Naive B cell (primary cell): ENCODE measurements around the gene TBC1D14. TPM values are rescaled to one million over a fixed set of nuclear protein-coding genes. Genes with fewer than 3 reads are reported as not detected.
A peak's percentile ranks its signal among the peaks of the same experiment; 100 is the strongest.
"Not testable (repeated sequence)": the region's sequence is repeated elsewhere in the genome, so short reads cannot be mapped to it uniquely, and the experiment has no call there.

Experiments used
- ATAC-seq, 2 donors: fragments of 150-1000 bp; cut with Tn5 transposase; 2 replicates each; pipeline ENCODE4 v1.10.0; 2021; ENCODE audit warnings: low read depth in 2 of 2, mild to moderate bottlenecking in 2 of 2, moderate library complexity in 2 of 2
- DNase-seq: peaks from one replicate; pipeline ENCODE4 v3.0.0; 2022
- H3K27ac Mint-ChIP-seq, 6 donors: one replicate each; pipeline ENCODE4 v1.8.0; 2020 to 2022; ENCODE audit warnings: mild to moderate bottlenecking in 6 of 6, mixed read lengths in 6 of 6, moderate library complexity in 5 of 6, inconsistent platforms in 2 of 6
- H3K27me3 Mint-ChIP-seq, 3 donors: one replicate each; pipeline ENCODE4 v1.8.0; 2021 to 2022; ENCODE audit warnings: mixed read lengths in 3 of 3, mild to moderate bottlenecking in 1 of 3
- H3K36me3 Mint-ChIP-seq, 2 donors: one replicate each; pipeline ENCODE4 v1.8.0; 2020 to 2022; ENCODE audit warnings: mixed read lengths in 2 of 2, inconsistent platforms in 1 of 2, mild to moderate bottlenecking in 1 of 2
- H3K4me1 Mint-ChIP-seq, 3 donors: one replicate each; pipeline ENCODE4 v1.8.0; 2020 to 2022; ENCODE audit warnings: mixed read lengths in 3 of 3, inconsistent platforms in 1 of 3, mild to moderate bottlenecking in 1 of 3, moderate library complexity in 1 of 3
- H3K4me3 Mint-ChIP-seq, 8 donors: one replicate each; pipeline ENCODE4 v1.8.0; 2020 to 2022; ENCODE audit warnings: mild to moderate bottlenecking in 8 of 8, mixed read lengths in 8 of 8, moderate library complexity in 8 of 8, inconsistent platforms in 2 of 8
- H3K9me3 Mint-ChIP-seq, 7 donors: one replicate each; pipeline ENCODE4 v1.8.0; 2020 to 2022; ENCODE audit warnings: mixed read lengths in 7 of 7, mild to moderate bottlenecking in 5 of 7, inconsistent platforms in 2 of 7, moderate library complexity in 1 of 7
- polyA plus RNA-seq, 6 donors: library from polyadenylated mRNA; unstranded; fragments of 300-500 nt; fragmentation: Illumina TruSeq; gene quantifications; one replicate each; pipeline ENCODE4 v1.2.3, GENCODE V29; 2021; ENCODE audit warnings: low read depth in 6 of 6

The TBC1D14 gene
- polyA plus RNA-seq, 6 donors from 2014 or later = 27.3 to 42.4 (median 33.8) TPM

DNA sequence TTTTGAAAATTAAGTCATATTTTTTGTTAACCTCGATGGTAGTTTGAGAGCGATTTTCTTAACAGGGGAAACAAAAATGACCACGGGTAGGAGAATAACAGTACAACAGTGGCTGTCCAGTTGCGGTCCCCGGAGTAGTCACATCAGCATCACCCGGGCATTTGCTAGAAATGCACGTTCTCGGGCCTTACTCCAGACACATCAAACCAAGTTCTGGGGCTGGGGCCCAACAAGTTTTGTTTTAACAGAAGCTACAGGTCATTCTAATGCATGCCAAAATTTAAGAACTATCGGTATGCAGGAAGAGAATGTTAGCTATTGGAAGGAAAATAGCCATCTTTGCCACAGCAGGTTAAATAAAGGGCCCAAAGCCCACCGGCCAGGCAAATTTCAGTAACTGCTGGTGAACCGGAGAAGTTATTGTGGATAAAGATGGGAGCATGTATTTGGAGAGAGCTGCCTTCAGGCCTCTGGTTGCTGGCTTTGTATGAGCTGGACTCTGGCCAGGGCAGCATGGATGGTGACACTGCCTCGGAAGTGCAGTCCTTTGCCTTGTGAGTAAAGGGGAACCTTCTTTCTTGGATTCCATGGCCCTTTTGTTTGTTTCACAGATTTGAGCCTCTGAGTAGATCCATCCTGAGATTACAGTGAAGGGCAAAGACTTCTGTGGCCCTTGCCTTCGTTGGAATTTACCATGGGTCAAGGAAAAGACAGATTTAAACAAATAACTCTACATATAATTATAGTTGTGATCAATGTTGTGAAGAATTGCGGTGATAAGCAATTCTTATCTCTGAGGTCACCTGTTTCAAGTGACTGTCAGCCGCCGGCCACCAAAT is 62.1 kb downstream of the TBC1D14 start:
- no peak for DNase-seq
- H3K4me1 Mint-ChIP-seq = peaks cover 34 to 55% (median 49%) of the 10 kb centered on the region in 3 donors
- no peak for ATAC-seq
- H3K9me3 Mint-ChIP-seq = no peaks in the 10 kb centered on the region
- peaks cover 0 to 11% of the 10 kb centered on the region in 2 donors for H3K36me3 Mint-ChIP-seq
- peak overlapping the region in 1 of 6 donors; percentile 44 for H3K27ac Mint-ChIP-seq
- H3K4me3 Mint-ChIP-seq = peak overlapping the region in 2 of 8 donors; percentile 19 to 20
- H3K27me3 Mint-ChIP-seq = no peaks in the 10 kb centered on the region

DNA sequence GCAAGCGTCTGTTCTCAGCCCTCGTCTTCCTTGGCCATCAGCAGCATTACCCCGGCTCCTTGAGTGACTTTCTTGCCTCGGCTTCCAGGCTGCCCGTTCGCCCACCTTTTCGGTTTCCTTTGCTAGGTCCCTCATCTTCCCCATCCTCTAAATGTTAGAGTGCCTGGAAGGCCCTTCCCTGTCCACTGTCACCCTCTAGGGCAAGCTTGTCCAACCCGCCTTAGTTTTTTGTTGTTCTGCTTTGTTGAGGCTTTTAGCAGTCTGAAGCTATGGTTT is 62.7 kb downstream of the TBC1D14 start:
- Mint-ChIP-seq H3K27ac (peak overlapping the region in 1 of 6 donors; percentile 89), H3K4me1 (peaks cover 34 to 49% (median 49%) of the 10 kb centered on the region in 3 donors), H3K36me3 (peaks cover 0 to 11% of the 10 kb centered on the region in 2 donors), H3K4me3 (peak overlapping the region in 1 of 8 donors; percentile 6), H3K27me3 (no peaks in the 10 kb centered on the region), H3K9me3 (no peaks in the 10 kb centered on the region)
- ATAC-seq = no peak
- DNase-seq = no peak

DNA sequence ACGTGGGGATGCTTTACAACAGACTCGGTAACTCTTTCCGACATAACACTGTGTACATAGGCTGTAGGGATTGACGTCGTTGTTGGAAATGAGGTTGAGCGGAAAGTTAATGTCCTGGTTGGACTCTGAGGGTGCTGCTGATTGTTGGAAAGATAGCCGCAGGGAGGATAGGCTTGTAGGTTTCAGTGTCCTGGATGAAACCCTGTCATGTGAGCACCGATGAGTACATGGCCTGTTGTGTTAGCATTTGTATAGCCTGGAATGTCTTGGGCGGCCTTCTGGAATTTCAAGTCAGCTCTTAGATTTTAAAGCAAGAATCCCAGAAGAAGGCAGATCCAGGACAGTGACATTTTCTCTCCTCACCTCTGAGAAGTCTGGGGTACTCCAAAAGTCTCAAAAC is 63.3 kb downstream of the TBC1D14 start:
- peak overlapping the region in 3 of 6 donors; percentile 11 to 89 (median 13) for H3K27ac Mint-ChIP-seq
- peaks cover 0 to 11% of the 10 kb centered on the region in 2 donors for H3K36me3 Mint-ChIP-seq

DNA sequence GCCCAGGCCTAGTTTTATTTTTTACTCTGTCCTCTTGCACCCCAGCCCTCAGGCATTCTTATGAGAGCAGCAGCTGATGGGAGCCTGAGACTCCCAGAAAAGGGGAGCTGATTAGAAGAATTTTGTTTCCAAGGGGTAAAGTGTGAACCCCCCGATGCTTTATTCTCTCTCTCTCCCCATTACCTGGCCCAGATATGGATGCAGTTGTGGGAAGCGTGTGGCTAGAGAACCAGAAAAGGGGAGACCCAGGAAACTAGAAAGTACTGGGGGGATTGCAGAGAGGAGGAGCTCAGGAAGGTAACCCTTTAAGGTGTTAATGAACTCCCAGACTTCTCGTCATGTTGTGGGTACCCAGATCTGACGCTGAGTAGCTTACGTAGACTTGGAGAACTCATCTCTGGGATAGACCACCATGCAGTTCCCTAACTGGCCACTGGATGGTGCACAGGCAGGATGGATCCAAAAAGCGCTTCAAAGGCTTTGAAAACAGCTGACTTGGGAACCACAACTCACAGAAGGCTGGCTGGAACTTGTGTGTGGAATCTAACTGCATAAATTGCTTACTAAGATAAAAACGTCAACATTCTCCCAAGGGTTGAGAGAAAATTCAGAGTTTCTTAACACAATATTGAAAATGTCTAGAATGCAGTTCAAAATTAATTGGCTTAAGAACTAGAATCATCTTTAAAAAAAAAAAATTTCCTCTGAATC is 64.7 kb downstream of the TBC1D14 start:
- ATAC-seq = peak; percentile 76 to 77
- peak overlapping the region in 1 of 8 donors; percentile 47 for H3K4me3 Mint-ChIP-seq
- peak overlapping the region in 2 of 6 donors; percentile 79 to 88 for H3K27ac Mint-ChIP-seq
- H3K36me3 Mint-ChIP-seq = peaks cover 0 to 11% of the 10 kb centered on the region in 2 donors
- DNase-seq = peak; percentile 64
- H3K27me3 Mint-ChIP-seq = no peaks in the 10 kb centered on the region
- no peaks in the 10 kb centered on the region for H3K9me3 Mint-ChIP-seq
- H3K4me1 Mint-ChIP-seq = peaks cover 25 to 40% (median 37%) of the 10 kb centered on the region in 3 donors

More for the DNA sequence above, 63.3 kb downstream of the TBC1D14 start:
- no peak for ATAC-seq
- Mint-ChIP-seq H3K9me3 (no peaks in the 10 kb centered on the region), H3K4me1 (peaks cover 33 to 49% (median 49%) of the 10 kb centered on the region in 3 donors), H3K27me3 (no peaks in the 10 kb centered on the region), H3K4me3 (no peak overlapping the region)
- no peak for DNase-seq

DNA sequence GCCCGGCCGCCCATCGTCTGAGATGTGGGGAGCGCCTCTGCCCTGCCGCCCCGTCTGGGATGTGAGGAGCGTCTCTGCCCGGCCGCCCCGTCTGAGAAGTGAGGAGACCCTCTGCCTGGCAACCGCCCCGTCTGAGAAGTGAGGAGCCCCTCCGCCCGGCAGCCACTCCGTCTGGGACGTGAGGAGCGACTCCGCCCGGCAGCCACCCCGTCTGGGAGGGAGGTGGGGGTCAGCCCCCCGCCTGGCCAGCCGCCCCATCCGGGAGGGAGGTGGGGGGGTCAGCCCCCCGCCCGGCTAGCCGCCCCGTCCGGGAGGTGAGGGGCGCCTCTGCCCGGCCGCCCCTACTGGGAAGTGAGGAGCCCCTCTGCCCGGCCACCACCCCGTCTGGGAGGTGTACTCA is 68.2 kb downstream of the TBC1D14 start:
- not testable (repeated sequence) for H3K27ac Mint-ChIP-seq, H3K27me3 Mint-ChIP-seq, H3K9me3 Mint-ChIP-seq, ATAC-seq, H3K4me3 Mint-ChIP-seq, H3K36me3 Mint-ChIP-seq, DNase-seq
- H3K4me1 Mint-ChIP-seq = peaks cover 11 to 22% (median 18%) of the 10 kb centered on the region in 3 donors

DNA sequence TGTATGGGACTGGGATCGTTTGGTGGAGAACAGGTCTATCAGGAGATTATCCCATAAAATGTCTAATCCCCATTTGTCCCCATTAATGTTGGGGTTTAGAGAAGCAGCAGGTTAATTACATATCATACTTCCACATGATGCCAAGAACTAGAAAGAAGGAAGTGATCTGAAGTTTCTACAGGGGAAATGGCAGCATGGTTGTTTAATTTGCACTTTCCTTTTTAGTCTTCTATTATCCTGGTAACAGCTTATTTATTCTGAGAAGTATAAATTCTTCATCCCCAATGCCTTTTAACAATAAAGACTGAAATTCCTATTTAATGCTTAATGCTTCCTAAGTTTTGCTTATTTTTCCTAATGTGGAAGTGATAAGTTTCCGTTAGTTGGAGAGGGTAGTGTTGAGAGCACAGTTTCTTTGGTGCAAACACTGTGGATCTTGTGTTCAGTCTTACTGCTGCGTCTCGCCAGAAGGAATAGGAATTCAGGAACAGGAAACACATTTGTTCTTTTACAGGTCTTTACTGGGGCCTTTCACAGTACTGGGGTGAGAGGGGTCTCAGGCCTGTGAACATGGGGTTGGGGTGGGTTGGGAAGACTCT is 74.0 kb downstream of the TBC1D14 start:
- no peaks in the 10 kb centered on the region for H3K9me3 Mint-ChIP-seq
- H3K27ac Mint-ChIP-seq = peak overlapping the region in 3 of 6 donors; percentile 18 to 72 (median 30)
- peak overlapping the region in 6 of 8 donors; percentile 4 to 73 (median 36) for H3K4me3 Mint-ChIP-seq
- H3K36me3 Mint-ChIP-seq = no peaks in the 10 kb centered on the region
- H3K27me3 Mint-ChIP-seq = no peaks in the 10 kb centered on the region
- H3K4me1 Mint-ChIP-seq = peaks cover 36 to 55% (median 51%) of the 10 kb centered on the region in 3 donors
- DNase-seq (no peak), ATAC-seq (no peak)

DNA sequence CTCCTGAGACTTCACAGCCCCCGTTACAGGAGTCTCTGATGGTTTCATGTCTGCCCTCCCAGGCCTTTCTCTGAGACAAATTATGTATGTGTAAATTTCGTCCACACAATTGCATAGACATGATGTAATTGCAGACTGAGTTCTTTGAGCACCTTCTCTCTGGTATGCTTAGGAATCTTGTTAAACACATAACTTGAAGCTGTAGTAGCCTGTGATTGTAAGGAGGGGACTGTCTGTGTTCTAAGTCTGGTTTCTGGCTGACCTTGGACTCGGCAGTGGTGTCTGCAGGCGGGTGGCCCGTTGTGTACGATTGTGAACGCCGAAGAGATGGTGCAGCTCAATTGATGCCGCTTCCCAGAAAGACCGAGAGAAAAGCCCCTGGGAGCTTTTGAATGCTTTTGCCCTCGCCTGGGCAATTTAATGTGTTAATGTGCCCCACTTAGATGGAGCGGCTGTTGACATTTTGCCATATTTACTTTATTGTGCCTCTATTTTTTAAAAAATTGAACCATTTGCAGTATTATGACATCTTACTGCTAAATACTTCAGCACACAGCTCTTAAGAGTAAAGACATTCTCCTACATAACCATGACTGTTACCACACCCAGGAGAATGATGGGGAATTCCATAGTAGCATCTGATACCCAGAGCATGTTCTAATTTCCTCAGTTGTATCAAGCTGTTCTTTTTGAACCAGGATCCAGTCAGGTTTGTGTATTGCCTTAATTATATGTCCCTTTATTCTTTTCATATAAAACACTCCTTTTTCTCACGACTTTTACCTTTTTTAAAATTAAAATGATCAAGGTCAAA is 75.2 kb downstream of the TBC1D14 start:
- DNase-seq (no peak), ATAC-seq (no peak)
- Mint-ChIP-seq H3K4me3 (peak overlapping the region; percentile 84 to 98 (median 96)), H3K9me3 (no peaks in the 10 kb centered on the region), H3K36me3 (no peaks in the 10 kb centered on the region), H3K4me1 (peaks cover 46 to 67% (median 63%) of the 10 kb centered on the region in 3 donors), H3K27ac (peak overlapping the region in 4 of 6 donors; percentile 58 to 96 (median 64)), H3K27me3 (no peaks in the 10 kb centered on the region)

DNA sequence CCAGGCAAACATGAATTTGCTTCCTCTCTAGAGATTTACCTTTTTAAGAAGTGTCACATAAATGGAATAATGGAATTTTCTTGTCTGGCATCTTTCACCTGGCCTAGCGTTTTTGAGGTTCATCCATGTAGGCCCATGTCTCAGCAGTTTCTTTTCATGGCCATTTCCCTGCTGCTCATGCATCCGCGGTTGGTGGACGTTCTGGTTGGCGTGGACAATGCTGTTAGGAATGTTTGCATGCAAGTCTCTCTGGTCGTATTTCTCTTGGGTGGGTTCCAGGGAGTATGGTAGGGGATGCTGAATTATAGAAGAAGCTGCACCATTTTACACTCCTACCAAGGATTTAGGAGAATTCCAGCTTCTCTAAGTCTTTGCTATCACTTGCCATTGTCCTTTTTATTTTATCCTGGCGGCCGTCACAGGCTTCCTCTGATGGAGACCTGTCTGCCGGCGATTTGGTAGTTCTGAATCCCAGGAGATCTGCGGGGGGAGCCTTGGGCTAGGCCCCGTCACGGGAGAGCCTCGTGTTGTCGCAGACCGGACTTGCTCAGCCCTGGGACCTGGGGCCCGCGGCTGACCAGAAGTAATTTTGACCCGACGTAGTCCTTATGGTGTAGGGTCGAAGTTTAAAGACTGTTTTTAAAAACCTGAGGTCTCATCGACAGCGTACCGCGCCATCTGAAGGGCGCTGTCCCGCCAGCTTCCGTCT is 76.6 kb downstream of the TBC1D14 start:
- H3K4me3 Mint-ChIP-seq = peak overlapping the region; percentile 94 to 98 (median 96)
- no peak for DNase-seq
- peaks cover 52 to 77% (median 74%) of the 10 kb centered on the region in 3 donors for H3K4me1 Mint-ChIP-seq
- ATAC-seq = peak; percentile 6 to 16
- H3K9me3 Mint-ChIP-seq = no peaks in the 10 kb centered on the region
- no peaks in the 10 kb centered on the region for H3K36me3 Mint-ChIP-seq
- no peaks in the 10 kb centered on the region for H3K27me3 Mint-ChIP-seq
- H3K27ac Mint-ChIP-seq = peak overlapping the region; percentile 96 to 99 (median 98)

DNA sequence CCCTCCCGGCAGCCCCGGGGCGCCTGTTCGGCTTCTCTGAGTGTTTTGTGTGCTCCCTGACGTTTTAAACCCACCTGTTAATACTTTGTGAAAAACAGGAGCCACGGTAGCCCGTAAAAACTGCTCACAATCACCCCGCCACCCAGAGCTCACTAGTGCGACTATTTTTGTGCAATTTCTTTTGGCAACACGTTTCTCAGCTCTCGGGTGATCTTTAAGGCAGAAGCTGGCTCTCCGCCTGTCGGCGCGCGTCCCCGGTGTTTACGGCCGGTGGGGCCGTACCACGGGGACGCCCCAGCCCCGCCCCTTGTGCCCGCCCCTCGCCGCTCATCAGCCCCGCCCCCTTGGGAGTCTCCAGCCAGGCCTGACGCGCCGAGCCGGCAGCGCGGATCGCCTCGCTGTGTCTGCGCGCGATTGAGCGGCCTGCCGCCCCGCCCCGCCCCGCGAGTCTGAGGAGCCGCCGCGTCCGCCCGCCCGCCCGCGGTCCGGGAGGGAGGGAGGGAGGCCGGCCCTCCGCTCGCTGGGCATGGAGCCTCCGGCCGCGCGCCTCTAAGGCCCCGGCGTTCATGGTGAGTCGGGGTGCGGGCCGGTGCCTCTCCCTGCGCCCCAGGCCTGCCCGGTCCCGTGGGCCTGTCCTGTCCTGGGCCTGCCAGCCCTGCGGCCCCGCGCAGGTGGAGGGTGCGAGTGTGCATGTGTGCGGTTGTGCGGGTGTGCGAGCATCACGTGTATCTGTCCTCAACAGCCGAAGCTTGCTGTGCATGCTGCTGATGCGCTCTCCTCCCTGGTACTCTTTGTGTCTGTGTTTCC is 77.4 kb downstream of the TBC1D14 start:
- peak overlapping the region; percentile 96 to 99 (median 98) for H3K27ac Mint-ChIP-seq
- H3K4me3 Mint-ChIP-seq = peak overlapping the region; percentile 94 to 98 (median 97)
- DNase-seq (peak; percentile 90), ATAC-seq (peak; percentile 88 to 89)
- H3K4me1 Mint-ChIP-seq = peaks cover 55 to 85% (median 76%) of the 10 kb centered on the region in 3 donors
- H3K9me3 Mint-ChIP-seq = no peaks in the 10 kb centered on the region
- no peaks in the 10 kb centered on the region for H3K36me3 Mint-ChIP-seq
- H3K27me3 Mint-ChIP-seq = no peaks in the 10 kb centered on the region

DNA sequence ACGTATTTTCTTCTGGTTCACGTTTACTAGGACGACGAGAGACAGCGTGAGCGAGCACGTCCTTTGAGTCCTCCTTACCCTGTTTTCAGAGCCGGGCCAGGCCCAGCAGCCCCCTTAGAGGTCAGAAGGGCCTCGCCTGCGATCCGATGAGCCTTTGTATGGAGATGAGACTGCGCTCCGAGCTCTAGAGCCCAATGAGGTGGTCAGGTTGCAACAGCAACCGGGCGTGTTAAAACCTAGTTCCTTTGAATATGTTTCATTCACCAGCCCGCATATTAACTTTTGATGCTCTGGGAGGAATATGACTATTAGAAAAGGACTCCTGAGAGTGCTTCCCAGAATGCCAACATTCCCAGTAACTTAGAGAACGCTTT is 77.9 kb downstream of the TBC1D14 start:
- Mint-ChIP-seq H3K4me3 (peak overlapping the region; percentile 93 to 98 (median 96)), H3K4me1 (peaks cover 55 to 91% (median 81%) of the 10 kb centered on the region in 3 donors), H3K9me3 (no peaks in the 10 kb centered on the region), H3K36me3 (no peaks in the 10 kb centered on the region), H3K27me3 (no peaks in the 10 kb centered on the region), H3K27ac (peak overlapping the region in 5 of 6 donors; percentile 90 to 98 (median 96))
- ATAC-seq (no peak), DNase-seq (no peak)

DNA sequence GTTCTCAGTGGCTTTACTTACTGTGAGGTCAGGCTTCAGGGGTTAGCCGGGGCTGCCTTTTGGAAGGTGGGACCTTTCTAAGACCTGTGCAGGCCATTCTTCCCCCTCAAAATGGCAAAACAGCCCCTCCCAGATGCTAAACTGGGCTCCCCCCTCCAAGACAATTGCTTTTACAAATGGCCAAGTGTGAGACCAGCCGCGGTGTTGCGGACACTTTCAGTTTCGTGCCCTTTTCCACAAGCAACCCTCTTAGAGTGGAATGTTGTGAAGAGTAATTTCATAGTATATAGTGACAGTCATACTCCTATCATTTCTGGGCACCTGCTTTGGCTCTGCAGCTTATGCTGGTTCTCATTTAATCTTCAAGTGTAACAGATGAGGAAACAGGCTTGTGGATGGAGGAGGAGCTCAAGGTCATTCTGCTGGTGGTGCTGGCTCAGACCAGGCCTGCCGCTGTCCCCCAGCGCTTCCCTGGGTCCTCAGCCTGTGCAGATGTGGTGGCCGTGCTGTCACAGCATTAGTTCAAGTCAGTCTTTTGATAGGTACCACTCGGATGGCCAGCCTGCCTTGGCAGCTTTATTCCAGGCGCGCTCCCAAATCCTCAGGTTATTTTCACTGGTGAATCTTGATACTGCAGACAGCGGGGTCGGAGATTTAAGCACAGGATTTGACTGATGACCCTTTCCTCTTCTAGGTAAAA is 78.5 kb downstream of the TBC1D14 start:
- peak overlapping the region in 4 of 6 donors; percentile 38 to 98 (median 97) for H3K27ac Mint-ChIP-seq
- peaks cover 0 to 4% of the 10 kb centered on the region in 2 donors for H3K36me3 Mint-ChIP-seq
- no peaks in the 10 kb centered on the region for H3K9me3 Mint-ChIP-seq
- ATAC-seq (no peak), DNase-seq (no peak)
- peak overlapping the region; percentile 93 to 98 (median 96) for H3K4me3 Mint-ChIP-seq
- peaks cover 58 to 93% (median 85%) of the 10 kb centered on the region in 3 donors for H3K4me1 Mint-ChIP-seq
- no peaks in the 10 kb centered on the region for H3K27me3 Mint-ChIP-seq
